Thyroid gland (tissue), 4 donors: Measurements from ENCODE around the gene CDAN1.

Experiments used
- POLR2A ChIP-seq, 2 donors: fragments of 450-650 bp; IDR thresholded peaks; one replicate each; pipeline ENCODE4 v1.6.1; 2017; ENCODE audit warnings: antibody characterized with exemption in 2 of 2, mild to moderate bottlenecking in 2 of 2, moderate library complexity in 1 of 2
- TF ChIP-seq, protein P1 (sequence below), 6 experiments: fragments of 200-600 bp in 3 of 6; fragments of 450-650 bp in 3 of 6; sonication (generic) in 3 of 6; IDR thresholded peaks; one replicate each; pipeline ENCODE4 v1.5.1; 2016 to 2019; ENCODE audit warnings: antibody characterized with exemption in 6 of 6, mild to moderate bottlenecking in 2 of 6, inconsistent platforms in 1 of 6, moderate library complexity in 1 of 6

- TF ChIP-seq, protein P1, sequence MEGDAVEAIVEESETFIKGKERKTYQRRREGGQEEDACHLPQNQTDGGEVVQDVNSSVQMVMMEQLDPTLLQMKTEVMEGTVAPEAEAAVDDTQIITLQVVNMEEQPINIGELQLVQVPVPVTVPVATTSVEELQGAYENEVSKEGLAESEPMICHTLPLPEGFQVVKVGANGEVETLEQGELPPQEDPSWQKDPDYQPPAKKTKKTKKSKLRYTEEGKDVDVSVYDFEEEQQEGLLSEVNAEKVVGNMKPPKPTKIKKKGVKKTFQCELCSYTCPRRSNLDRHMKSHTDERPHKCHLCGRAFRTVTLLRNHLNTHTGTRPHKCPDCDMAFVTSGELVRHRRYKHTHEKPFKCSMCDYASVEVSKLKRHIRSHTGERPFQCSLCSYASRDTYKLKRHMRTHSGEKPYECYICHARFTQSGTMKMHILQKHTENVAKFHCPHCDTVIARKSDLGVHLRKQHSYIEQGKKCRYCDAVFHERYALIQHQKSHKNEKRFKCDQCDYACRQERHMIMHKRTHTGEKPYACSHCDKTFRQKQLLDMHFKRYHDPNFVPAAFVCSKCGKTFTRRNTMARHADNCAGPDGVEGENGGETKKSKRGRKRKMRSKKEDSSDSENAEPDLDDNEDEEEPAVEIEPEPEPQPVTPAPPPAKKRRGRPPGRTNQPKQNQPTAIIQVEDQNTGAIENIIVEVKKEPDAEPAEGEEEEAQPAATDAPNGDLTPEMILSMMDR (IDR thresholded peaks at IDR 0.05) = no peak
- TF ChIP-seq POLR2A (IDR thresholded peaks at IDR 0.05) = no peak
Observed at GRCh38 chr15:42688301-42688700, 48.6 kb downstream of the CDAN1 start.
